WTC11 (cell line): Measurements from ENCODE around the gene RNF148. TPM values are rescaled to one million over a fixed set of nuclear protein-coding genes. Genes with fewer than 3 reads are reported as not detected.

Experiments used
- ATAC-seq: fragments of 200-7000 bp; cut with Tn5 transposase; 2 replicates; pipeline ENCODE4 v1.10.0; 2021; ENCODE audit warnings: mild to moderate bottlenecking, moderate library complexity
- CTCF ChIA-PET: fragments of 300-600 bp; sonication (Branson Sonifier 250); formaldehyde crosslinking; loops from one replicate; lab custom pipeline; 2021; ENCODE audit warnings: antibody characterized with exemption; lab: Charles Lee
- POLR2A ChIA-PET: fragments of 350-600 bp; sonication (Branson Sonifier 250); formaldehyde crosslinking; loops from one replicate; lab custom pipeline; 2021; ENCODE audit warnings: antibody characterized with exemption; lab: Charles Lee
- DNase-seq: peaks from one replicate; pipeline ENCODE4 v3.0.0; 2021; ENCODE audit warnings: low spot score
- H3K27ac Mint-ChIP-seq: 2 replicates; pipeline ENCODE4 v1.8.0; 2021; ENCODE audit warnings: mixed read lengths
- H3K27me3 Mint-ChIP-seq: 2 replicates; pipeline ENCODE4 v1.8.0; 2021; ENCODE audit warnings: low read depth, mild to moderate bottlenecking, moderate library complexity, mixed read lengths
- H3K36me3 Mint-ChIP-seq: 2 replicates; pipeline ENCODE4 v1.8.0; 2021; ENCODE audit warnings: mixed read lengths
- H3K4me1 Mint-ChIP-seq: 2 replicates; pipeline ENCODE4 v1.8.0; 2022; ENCODE audit warnings: mixed read lengths
- H3K4me3 Mint-ChIP-seq: 2 replicates; pipeline ENCODE4 v1.8.0; 2021; ENCODE audit warnings: mild to moderate bottlenecking, moderate library complexity, mixed read lengths
- H3K9me3 Mint-ChIP-seq: 2 replicates; pipeline ENCODE4 v1.8.0; 2021; ENCODE audit warnings: mixed read lengths
- ERG ChIP-seq: fragments of 250-450 bp; sonication (Bioruptor Pico); IDR thresholded peaks from 2 replicates; pipeline ENCODE4 v1.8.0; 2021; ENCODE audit warnings: mild to moderate bottlenecking
- GRHL2 ChIP-seq: fragments of 250-450 bp; sonication (Bioruptor Pico); IDR thresholded peaks from 2 replicates; pipeline ENCODE4 v1.8.0; 2022; ENCODE audit warnings: mild to moderate bottlenecking, moderate library complexity; ENCODE audit not compliant: insufficient replicate concordance, severe bottlenecking
- IRF2 ChIP-seq: sonication (generic); formaldehyde crosslinking; IDR thresholded peaks from 2 replicates; pipeline ENCODE4 v1.8.0; 2022; ENCODE audit warnings: low read depth, missing genetic modification reagents, borderline replicate concordance
- NFATC4 ChIP-seq: fragments of 250-450 bp; sonication (Bioruptor Pico); IDR thresholded peaks from 2 replicates; pipeline ENCODE4 v1.9.0; 2021; ENCODE audit warnings: mild to moderate bottlenecking
- NFE2L1 ChIP-seq: sonication (generic); formaldehyde crosslinking; IDR thresholded peaks from 2 replicates; pipeline ENCODE4 v1.8.1; 2023; ENCODE audit warnings: missing genetic modification reagents
- NR3C1 ChIP-seq: sonication (generic); formaldehyde crosslinking; conservative IDR thresholded peaks from 2 replicates; pipeline ENCODE4 v1.8.1; 2023; ENCODE audit warnings: low read depth, mild to moderate bottlenecking, missing genetic modification reagents
- PREB ChIP-seq: sonication (generic); formaldehyde crosslinking; IDR thresholded peaks from 2 replicates; pipeline ENCODE4 v1.8.1; 2022; ENCODE audit warnings: mild to moderate bottlenecking, missing genetic modification reagents, moderate library complexity, borderline replicate concordance
- PRRX2 ChIP-seq: fragments of 250-450 bp; sonication (Bioruptor Pico); IDR thresholded peaks from 2 replicates; pipeline ENCODE4 v1.8.0; 2021; ENCODE audit warnings: mild to moderate bottlenecking
- SMAD3 ChIP-seq: sonication (generic); formaldehyde crosslinking; IDR thresholded peaks from 2 replicates; pipeline ENCODE4 v1.8.0; 2022; ENCODE audit warnings: missing genetic modification reagents, mild to moderate bottlenecking, borderline replicate concordance
- ZBTB21 ChIP-seq: sonication (generic); formaldehyde crosslinking; IDR thresholded peaks from 2 replicates; pipeline ENCODE4 v1.8.1; 2023; ENCODE audit warnings: mild to moderate bottlenecking, missing genetic modification reagents, borderline replicate concordance
- ZNF138 ChIP-seq: sonication (generic); formaldehyde crosslinking; conservative IDR thresholded peaks from 2 replicates; pipeline ENCODE4 v1.8.1; 2022; ENCODE audit warnings: mild to moderate bottlenecking, moderate library complexity, missing genetic modification reagents
- ZNF232 ChIP-seq: sonication (generic); formaldehyde crosslinking; IDR thresholded peaks from 2 replicates; pipeline ENCODE4 v1.8.0; 2022; ENCODE audit warnings: mild to moderate bottlenecking, missing genetic modification reagents
- ZNF263 ChIP-seq: sonication (generic); formaldehyde crosslinking; IDR thresholded peaks from 2 replicates; pipeline ENCODE4 v1.8.1; 2022; ENCODE audit warnings: low read depth, mild to moderate bottlenecking, moderate library complexity, missing genetic modification reagents
- ZNF317 ChIP-seq: sonication (generic); formaldehyde crosslinking; IDR thresholded peaks from 2 replicates; pipeline ENCODE4 v1.8.1; 2023; ENCODE audit warnings: low read depth, mild to moderate bottlenecking, moderate library complexity, missing genetic modification reagents, borderline replicate concordance
- total RNA-seq: library from RNA; stranded (reverse); gene quantifications from 3 replicates; pipeline ENCODE4 v1.2.3, GENCODE V29; 2021
- TF ChIP-seq, protein P1 (sequence below): fragments of 250-450 bp; sonication (Bioruptor Pico); IDR thresholded peaks from 2 replicates; pipeline ENCODE4 v1.9.0; 2021; ENCODE audit warnings: mild to moderate bottlenecking
- TF ChIP-seq, protein P2 (sequence below): sonication (generic); formaldehyde crosslinking; IDR thresholded peaks from 2 replicates; pipeline ENCODE4 v1.8.0; 2023; ENCODE audit warnings: missing genetic modification reagents
- TF ChIP-seq, protein P3 (sequence below): sonication (generic); formaldehyde crosslinking; conservative IDR thresholded peaks from 2 replicates; pipeline ENCODE4 v1.8.1; 2023; ENCODE audit warnings: mild to moderate bottlenecking, low read depth, missing genetic modification reagents, moderate library complexity
- TF ChIP-seq, protein P4 (sequence below): sonication (generic); formaldehyde crosslinking; IDR thresholded peaks from 2 replicates; pipeline ENCODE4 v1.8.1; 2023; ENCODE audit warnings: mild to moderate bottlenecking, missing genetic modification reagents

The RNF148 gene
- total RNA-seq, 1 experiment from 2014 or later, result 0.17 TPM

- ChIA-PET CTCF (no interaction called here), POLR2A (interaction anchor here (0.6 kb wide), 1 partner anchor 25 kb away, joined by 7 read pairs; no protein-coding TSS in a partner anchor)
- DNase-seq (no peak), ATAC-seq (peak; percentile 71)
- Mint-ChIP-seq H3K27me3 (no peaks in the 10 kb centered on the region), H3K27ac (0 out of 2 replicates have a peak overlapping the region, but pooled peaks have one; percentile 46), H3K9me3 (no peaks in the 10 kb centered on the region), H3K36me3 (no peaks in the 10 kb centered on the region), H3K4me1 (peaks cover 62% of the 10 kb centered on the region), H3K4me3 (no peak overlapping the region)
- TF ChIP-seq ZNF232 (CRISPR knock-in tag), result no peak
- TF ChIP-seq ZBTB21 (CRISPR knock-in tag), result no peak
- no peak for TF ChIP-seq NFE2L1 (CRISPR knock-in tag)
- no peak for TF ChIP-seq ZNF263 (CRISPR knock-in tag)
- no peak for TF ChIP-seq ZNF138
- no peak for TF ChIP-seq PRRX2 (CRISPR knock-in tag)
- no peak for TF ChIP-seq ZNF317 (CRISPR knock-in tag)
- TF ChIP-seq, protein P1, sequence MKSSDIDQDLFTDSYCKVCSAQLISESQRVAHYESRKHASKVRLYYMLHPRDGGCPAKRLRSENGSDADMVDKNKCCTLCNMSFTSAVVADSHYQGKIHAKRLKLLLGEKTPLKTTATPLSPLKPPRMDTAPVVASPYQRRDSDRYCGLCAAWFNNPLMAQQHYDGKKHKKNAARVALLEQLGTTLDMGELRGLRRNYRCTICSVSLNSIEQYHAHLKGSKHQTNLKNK (CRISPR knock-in tag), result no peak
- no peak for TF ChIP-seq SMAD3
- TF ChIP-seq ERG (CRISPR knock-in tag), result no peak
- no peak for TF ChIP-seq NFATC4 (CRISPR knock-in tag)
- TF ChIP-seq, protein P2, sequence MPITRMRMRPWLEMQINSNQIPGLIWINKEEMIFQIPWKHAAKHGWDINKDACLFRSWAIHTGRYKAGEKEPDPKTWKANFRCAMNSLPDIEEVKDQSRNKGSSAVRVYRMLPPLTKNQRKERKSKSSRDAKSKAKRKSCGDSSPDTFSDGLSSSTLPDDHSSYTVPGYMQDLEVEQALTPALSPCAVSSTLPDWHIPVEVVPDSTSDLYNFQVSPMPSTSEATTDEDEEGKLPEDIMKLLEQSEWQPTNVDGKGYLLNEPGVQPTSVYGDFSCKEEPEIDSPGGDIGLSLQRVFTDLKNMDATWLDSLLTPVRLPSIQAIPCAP (CRISPR knock-in tag), result no peak
- TF ChIP-seq PREB (CRISPR knock-in tag), result no peak
- TF ChIP-seq, protein P3, sequence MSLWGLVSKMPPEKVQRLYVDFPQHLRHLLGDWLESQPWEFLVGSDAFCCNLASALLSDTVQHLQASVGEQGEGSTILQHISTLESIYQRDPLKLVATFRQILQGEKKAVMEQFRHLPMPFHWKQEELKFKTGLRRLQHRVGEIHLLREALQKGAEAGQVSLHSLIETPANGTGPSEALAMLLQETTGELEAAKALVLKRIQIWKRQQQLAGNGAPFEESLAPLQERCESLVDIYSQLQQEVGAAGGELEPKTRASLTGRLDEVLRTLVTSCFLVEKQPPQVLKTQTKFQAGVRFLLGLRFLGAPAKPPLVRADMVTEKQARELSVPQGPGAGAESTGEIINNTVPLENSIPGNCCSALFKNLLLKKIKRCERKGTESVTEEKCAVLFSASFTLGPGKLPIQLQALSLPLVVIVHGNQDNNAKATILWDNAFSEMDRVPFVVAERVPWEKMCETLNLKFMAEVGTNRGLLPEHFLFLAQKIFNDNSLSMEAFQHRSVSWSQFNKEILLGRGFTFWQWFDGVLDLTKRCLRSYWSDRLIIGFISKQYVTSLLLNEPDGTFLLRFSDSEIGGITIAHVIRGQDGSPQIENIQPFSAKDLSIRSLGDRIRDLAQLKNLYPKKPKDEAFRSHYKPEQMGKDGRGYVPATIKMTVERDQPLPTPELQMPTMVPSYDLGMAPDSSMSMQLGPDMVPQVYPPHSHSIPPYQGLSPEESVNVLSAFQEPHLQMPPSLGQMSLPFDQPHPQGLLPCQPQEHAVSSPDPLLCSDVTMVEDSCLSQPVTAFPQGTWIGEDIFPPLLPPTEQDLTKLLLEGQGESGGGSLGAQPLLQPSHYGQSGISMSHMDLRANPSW (CRISPR knock-in tag), result no peak
- no peak for TF ChIP-seq NR3C1 (CRISPR knock-in tag)
- TF ChIP-seq IRF2 (CRISPR knock-in tag), result no peak
- TF ChIP-seq, protein P4, sequence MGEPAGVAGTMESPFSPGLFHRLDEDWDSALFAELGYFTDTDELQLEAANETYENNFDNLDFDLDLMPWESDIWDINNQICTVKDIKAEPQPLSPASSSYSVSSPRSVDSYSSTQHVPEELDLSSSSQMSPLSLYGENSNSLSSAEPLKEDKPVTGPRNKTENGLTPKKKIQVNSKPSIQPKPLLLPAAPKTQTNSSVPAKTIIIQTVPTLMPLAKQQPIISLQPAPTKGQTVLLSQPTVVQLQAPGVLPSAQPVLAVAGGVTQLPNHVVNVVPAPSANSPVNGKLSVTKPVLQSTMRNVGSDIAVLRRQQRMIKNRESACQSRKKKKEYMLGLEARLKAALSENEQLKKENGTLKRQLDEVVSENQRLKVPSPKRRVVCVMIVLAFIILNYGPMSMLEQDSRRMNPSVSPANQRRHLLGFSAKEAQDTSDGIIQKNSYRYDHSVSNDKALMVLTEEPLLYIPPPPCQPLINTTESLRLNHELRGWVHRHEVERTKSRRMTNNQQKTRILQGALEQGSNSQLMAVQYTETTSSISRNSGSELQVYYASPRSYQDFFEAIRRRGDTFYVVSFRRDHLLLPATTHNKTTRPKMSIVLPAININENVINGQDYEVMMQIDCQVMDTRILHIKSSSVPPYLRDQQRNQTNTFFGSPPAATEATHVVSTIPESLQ (CRISPR knock-in tag), result no peak
- no peak for TF ChIP-seq GRHL2
Observed at GRCh38 chr7:122743211-122743610, 40.5 kb upstream of the RNF148 start.
